AG04450 (cell line): Measurements from ENCODE around the gene FCRL6. TPM values are rescaled to one million over a fixed set of nuclear protein-coding genes. Genes with fewer than 3 reads are reported as not detected.

Experiments
- CTCF ChIA-PET: fragments of 300-600, 350-600 bp; formaldehyde crosslinking; extraction: SDS; loops from one replicate; lab custom pipeline; 2022; ENCODE audit warnings: antibody characterized with exemption, inconsistent platforms; lab: Charles Lee
- POLR2A ChIA-PET: fragments of 350-600 bp; formaldehyde crosslinking; extraction: SDS; loops from one replicate; lab custom pipeline; 2021; ENCODE audit warnings: antibody characterized with exemption, inconsistent platforms; lab: Yijun Ruan, JAX
- DNase-seq: peaks from one replicate; pipeline ENCODE4 v3.0.0-alpha.2; 2011; ENCODE audit warnings: low read depth, low spot score
- H3K27ac ChIP-seq: one replicate; pipeline ENCODE4 v1.5.1; 2012; ENCODE audit warnings: low read depth, low read length, control low read depth
- H3K27me3 ChIP-seq: one replicate; pipeline ENCODE4 v1.6.0; 2012; ENCODE audit warnings: low read length; ENCODE audit not compliant: control insufficient read depth, insufficient read depth
- H3K4me3 ChIP-seq: 2 replicates; pipeline ENCODE4 v1.5.1; 2011; ENCODE audit warnings: mild to moderate bottlenecking, low read depth, low read length, control low read depth
- H3K9me3 ChIP-seq: 2 replicates; pipeline ENCODE4 v1.5.1; 2012; ENCODE audit warnings: low read length; ENCODE audit not compliant: control insufficient read depth, insufficient read depth
- CTCF ChIP-seq: IDR thresholded peaks from 2 replicates; pipeline ENCODE4 v1.5.1; 2011; ENCODE audit warnings: low read depth, low read length, control low read depth, inconsistent platforms
- polyA plus RNA-seq: library from polyadenylated mRNA; depleted of rRNA; stranded (reverse); fragments of >200 nt; gene quantifications from 2 replicates; pipeline ENCODE4 v1.2.3, GENCODE V29; 2011

The FCRL6 gene
- polyA plus RNA-seq, 1 experiment = not detected

DNA sequence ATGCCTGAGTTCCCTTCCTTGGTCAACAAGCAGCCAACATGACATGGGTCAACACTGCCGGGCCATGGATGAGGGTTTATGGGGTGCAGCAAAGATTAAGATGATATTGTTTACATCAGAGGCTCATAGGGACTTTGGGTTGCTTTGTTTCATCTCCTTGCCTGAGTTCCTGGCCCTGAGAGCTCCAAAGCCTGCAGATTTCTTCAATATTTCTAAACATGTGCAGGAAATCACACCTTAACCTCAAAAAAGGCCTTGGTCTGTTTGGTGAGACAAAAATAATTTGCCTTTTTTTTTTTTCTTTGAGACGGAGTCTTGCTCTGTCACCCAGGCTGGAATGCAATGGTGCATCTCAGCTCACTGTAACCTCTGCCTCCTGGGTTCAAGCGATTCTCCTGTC, 25.4 kb downstream of the FCRL6 start:
- DNase-seq = no peak
- H3K27me3 ChIP-seq = peaks cover 4% of the 10 kb centered on the region
- no peak for TF ChIP-seq CTCF
- no peaks in the 10 kb centered on the region for H3K9me3 ChIP-seq
- no peak overlapping the region for H3K27ac ChIP-seq
- ChIA-PET CTCF (interaction anchor here (0.8 to 1.6 kb wide), 2 partner anchors 64 to 180 kb away, joined by 4 to 7 read pairs; no protein-coding TSS in a partner anchor), POLR2A (no interaction called here)
- no peak overlapping the region for H3K4me3 ChIP-seq

DNA sequence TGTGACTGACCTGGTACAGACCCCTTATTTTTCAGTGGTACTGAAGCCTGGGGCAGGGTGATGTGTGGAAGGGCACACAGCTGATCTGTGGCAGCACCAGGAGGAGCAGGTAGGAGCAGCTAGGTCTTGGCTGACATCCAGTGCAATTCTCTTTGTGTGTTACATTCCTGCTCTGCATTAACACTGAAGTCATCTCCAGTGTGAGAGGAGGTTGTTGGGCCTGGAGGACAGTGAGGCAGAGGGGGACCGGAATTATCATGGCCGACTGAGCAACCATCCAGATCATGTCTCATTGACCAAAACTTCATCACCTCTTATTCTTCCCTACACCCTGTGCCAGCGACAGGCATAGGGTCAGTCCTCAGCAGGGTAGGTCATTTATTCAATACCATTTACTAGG, 26.0 kb downstream of the FCRL6 start:
- no peak overlapping the region for H3K27ac ChIP-seq
- ChIA-PET CTCF (interaction anchor here (1.0 to 3.1 kb wide), 2 partner anchors 29 to 47 kb away, joined by 3 to 20 read pairs; partner anchors contain the start of gene DUSP23), POLR2A (no interaction called here)
- H3K27me3 ChIP-seq = peaks cover 4% of the 10 kb centered on the region
- DNase-seq = no peak
- no peak for TF ChIP-seq CTCF
- H3K9me3 ChIP-seq = no peaks in the 10 kb centered on the region
- no peak overlapping the region for H3K4me3 ChIP-seq

- CTCF ChIA-PET = interaction anchor here (1.0 to 3.1 kb wide), 3 partner anchors 30 to 62 kb away, joined by 3 to 20 read pairs (median 10); partner anchors contain the start of gene DUSP23
- Histone ChIP-seq H3K9me3 (no peaks in the 10 kb centered on the region), H3K4me3 (no peak overlapping the region), H3K27me3 (peaks cover 4% of the 10 kb centered on the region), H3K27ac (no peak overlapping the region)
- TF ChIP-seq CTCF = no peak
- DNase-seq = no peak
- POLR2A ChIA-PET = no interaction called here
Measured at GRCh38 chr1:159828581-159829272, 26.6 kb downstream of the FCRL6 start.

DNA sequence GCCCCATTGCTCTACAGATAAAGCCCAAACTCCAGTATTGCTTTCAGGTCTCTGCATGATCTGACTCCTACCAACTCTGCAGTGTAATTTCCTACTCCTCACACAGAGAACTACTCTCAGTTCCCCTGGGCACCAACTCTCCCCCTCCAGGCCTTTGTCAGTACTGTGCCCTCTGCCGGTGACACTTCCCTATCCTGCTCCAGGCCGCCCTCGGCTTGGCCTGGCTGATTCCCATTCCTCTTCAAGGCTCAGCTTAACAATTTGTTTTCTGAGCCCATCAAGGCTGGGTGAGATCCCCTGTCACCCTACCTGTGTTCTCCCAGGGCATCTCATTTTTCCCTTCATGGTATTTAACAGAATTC, 27.1 kb downstream of the FCRL6 start:
- DNase-seq = no peak
- Histone ChIP-seq H3K4me3 (no peak overlapping the region), H3K27me3 (peaks cover 4% of the 10 kb centered on the region), H3K9me3 (no peaks in the 10 kb centered on the region), H3K27ac (no peak overlapping the region)
- CTCF ChIA-PET = interaction anchor here (1.0 to 3.1 kb wide), 4 partner anchors 8 to 61 kb away, joined by 3 to 20 read pairs (median 8); partner anchors contain the start of gene DUSP23
- peak; percentile 18 for TF ChIP-seq CTCF
- POLR2A ChIA-PET = no interaction called here

GRCh38 chr1:159829822-159830465, 27.8 kb downstream of the FCRL6 start:
- Histone ChIP-seq H3K9me3 (no peaks in the 10 kb centered on the region), H3K4me3 (no peak overlapping the region), H3K27me3 (no peaks in the 10 kb centered on the region), H3K27ac (no peak overlapping the region)
- ChIA-PET POLR2A (interaction anchor here (0.6 kb wide), 1 partner anchor 1100 kb away, joined by 3 read pairs; no protein-coding TSS in a partner anchor), CTCF (interaction anchor here (0.6 to 3.1 kb wide), 5 partner anchors 9 to 698 kb away, joined by 3 to 20 read pairs (median 6); no protein-coding TSS in a partner anchor)
- TF ChIP-seq CTCF = no peak
- DNase-seq = peak; percentile 26
